GM12872 (cell line): ENCODE measurements around the gene HTRA3.

Experiments used
- CTCF ChIP-seq: IDR thresholded peaks from 3 replicates; pipeline ENCODE4 v1.5.1; 2011; ENCODE audit warnings: low read depth, mild to moderate bottlenecking, low read length, moderate library complexity; ENCODE audit not compliant: insufficient read depth

The HTRA3 gene

DNA sequence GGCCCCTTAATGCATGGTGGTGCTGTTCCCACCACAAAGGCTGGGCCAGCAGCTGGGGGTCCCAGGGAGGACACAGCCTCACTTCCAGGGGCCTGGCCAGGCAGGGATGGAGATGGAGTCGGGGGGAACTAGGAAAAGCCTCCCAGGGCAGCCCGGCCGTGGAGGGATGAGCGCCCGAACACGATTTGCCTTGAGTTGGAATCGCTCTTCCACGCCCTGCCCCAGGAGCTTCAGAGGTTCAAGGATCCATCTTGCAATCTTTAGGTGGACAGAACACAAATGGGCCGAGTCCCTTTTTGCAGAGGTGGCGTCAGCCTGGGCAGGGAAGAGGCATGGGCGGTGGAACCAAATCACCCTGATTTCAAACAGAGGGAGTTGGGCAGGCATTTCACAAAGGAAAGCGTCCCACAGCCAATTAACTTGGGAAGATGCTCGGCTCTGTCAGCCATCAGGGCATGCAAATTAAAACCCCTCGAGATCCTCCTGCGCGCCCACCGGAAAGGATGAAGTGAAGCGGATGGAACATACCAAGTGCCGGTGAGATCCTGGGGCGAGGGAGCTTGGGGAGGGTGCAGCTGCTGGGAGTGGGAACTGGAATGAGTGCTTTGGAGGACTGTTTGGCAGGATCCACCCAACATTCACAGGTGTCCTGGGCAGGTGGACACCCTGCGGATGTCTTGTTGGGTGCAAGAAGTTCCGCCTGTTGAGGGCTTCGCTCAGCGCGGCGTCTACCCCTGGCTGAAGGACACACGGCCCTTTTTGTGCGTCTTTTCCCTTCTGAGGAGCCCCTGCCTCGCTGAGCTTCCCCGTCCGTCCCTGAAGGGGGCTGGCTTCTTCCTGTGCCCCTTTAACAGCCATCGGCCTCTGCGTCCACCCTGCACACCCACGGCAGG is 75.7 kb downstream of the HTRA3 start:
- TF ChIP-seq CTCF = no peak

DNA sequence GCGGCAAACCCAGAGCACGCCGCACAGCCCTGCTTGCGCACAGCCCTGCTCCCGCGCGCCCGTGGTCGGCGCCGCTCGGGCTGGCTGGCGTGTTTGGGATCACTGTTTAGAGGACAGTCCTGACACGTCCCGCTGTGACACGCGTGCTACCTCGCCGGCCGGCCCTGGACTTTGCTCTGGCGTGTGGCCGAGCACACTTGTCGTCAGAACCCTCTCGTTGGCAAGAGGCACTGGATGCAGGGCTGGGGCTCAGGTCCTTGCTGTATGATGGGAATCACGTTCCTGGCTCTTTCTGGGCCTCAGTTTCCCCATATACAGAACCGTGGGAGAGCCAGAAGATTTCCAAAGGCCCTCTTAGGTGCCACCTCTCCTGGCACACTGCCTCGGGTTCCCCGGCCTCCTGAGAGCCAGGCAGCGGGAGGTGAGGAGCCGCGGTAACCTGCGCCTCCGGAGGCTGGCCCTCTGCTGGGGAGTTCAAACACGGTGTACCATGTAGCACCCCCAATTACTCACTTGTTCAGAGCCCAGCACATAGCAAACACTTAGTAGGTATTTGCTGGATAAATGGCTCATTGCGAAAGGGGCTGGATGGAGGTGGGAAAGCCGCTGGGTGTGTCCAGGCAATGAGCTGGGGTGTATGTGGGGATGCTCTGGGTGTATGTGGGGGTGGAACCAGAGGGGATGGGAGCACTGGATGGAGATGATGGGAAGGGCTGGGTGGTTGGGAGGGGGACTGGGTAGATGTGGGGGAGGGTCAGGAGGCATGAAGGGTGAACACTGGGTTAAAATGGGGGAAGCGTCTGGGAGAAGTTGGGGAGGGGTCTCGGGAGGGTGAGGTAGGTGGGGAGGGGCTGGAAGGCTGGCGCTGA is 76.6 kb downstream of the HTRA3 start:
- no peak for TF ChIP-seq CTCF

- no peak for TF ChIP-seq CTCF
Measured at GRCh38 chr4:8346838-8347605, 77.5 kb downstream of the HTRA3 start.

DNA sequence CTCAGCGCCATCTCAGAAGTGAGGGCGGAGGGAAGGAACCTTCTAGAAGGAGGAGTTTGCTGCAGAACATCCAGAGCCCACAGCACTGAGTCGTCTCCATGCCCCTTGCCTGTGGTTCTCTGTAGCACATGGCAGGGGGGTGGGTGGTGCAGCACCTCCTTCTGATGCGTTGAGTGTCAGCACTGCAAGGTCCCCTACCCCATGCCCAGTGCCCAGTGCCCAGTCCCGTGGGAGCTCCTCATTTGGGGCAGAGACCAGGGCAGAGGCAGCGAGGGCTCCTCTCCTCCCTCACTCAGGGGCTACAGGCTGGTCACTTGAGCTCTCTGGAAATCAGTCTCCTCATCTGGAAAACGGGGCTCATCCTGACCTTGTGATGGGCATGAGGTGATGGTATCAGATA is 78.1 kb downstream of the HTRA3 start:
- TF ChIP-seq CTCF = no peak

- TF ChIP-seq CTCF = no peak
Measured at GRCh38 chr4:8348071-8348470, 78.5 kb downstream of the HTRA3 start.

- TF ChIP-seq CTCF = no peak
Measured at GRCh38 chr4:8349664-8350236, 80.2 kb downstream of the HTRA3 start.
